HG03342 (cell line): ENCODE measurements around the gene SLC8A3.

Source experiments
- ATAC-seq: cut with Tn5 transposase; IDR thresholded peaks from one replicate; pipeline ENCODE4 v1.9.1; 2021; ENCODE audit warnings: mild to moderate bottlenecking, moderate library complexity; ENCODE audit not compliant: unreplicated experiment

The SLC8A3 gene

DNA sequence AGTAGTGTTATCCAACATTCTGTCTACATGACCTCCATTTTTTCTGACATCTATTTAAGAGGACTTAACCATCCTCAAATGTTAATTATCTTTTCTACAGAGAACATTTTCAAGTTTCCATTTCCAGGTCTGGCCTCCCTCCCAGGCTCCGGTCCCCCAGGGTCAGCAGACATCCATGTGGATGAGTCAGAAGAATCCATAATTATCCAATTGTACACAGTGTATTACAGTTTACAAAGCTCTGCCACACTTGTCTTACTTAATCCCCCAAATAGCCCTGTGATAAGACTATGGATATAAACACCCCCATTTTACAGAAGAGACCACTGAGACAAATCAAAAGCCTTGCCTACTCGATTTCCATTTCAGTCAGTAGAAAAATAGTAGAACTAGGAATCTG lies 65.0 kb downstream of the SLC8A3 start:
- ATAC-seq = no peak

GRCh38 chr14:70121521-70121920 lies 67.2 kb downstream of the SLC8A3 start:
- no peak for ATAC-seq

- no peak for ATAC-seq
Observed at GRCh38 chr14:70118064-70118463, 70.7 kb downstream of the SLC8A3 start.

- no peak for ATAC-seq
Observed at GRCh38 chr14:70116278-70116677, 72.5 kb downstream of the SLC8A3 start.

DNA sequence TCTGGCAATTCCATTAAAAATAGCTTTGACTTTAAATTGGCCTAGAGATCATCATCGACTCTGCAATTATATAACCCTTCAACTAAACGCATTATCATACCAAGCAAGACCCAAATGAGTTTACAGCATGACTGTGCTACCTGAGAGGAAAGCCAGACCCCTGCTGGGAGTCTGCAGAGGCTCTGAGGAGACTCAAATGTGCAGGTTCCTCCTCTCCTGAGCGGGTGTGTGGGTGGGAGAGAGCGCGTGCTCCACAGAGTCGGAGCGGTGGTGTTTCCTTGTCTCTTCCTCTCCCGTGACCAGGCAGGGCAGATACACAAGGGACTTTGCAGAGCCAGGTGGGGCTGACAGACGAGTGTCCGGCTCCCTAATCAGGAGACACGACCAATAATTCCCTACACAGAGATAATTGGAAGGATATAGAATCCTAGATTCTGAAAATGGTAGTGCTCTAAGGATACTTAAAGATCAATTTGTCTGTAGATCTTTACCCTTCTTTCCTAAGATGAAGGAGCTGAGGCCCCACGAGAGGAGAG lies 74.1 kb downstream of the SLC8A3 start:
- no peak for ATAC-seq

DNA sequence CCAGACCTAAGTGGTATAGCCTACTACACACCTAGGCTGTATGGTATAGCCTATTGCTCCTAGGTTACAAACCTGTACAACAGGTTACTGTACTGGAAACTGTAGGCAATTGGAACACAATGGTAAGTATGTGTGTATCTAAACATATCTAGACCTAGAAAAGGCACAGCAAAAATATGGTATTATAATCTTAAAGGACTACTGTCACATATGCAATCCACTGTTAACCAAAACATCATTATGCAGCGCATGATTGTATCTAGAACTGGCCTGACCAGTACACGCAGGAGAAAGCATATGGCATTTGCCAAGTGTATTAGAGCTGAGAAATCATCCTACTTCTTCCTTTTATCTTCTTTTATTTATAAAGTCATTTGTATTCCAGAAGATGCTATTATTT lies 75.5 kb downstream of the SLC8A3 start:
- no peak for ATAC-seq

DNA sequence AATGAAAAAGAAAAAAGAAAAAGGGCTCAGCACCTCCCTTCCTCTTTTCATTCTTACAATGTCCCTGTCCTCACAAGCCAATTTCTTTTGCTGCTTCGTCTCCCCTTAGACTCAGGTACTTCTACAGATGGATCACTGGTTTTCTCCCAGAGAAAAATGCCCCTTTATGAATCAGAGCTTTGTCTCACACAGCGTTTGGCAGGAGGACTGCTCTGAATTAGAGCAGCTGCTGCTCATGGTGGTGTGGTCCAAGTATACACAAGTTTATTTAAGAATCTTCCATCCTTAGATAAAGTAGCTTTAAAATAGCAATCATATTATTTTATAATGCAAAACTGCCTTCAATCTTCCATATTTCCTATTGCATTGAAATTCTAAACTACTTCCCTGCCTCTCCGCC lies 80.3 kb downstream of the SLC8A3 start:
- no peak for ATAC-seq

- ATAC-seq = no peak
Observed at GRCh38 chr14:70107309-70107708, 81.4 kb downstream of the SLC8A3 start.

GRCh38 chr14:70100071-70100470 lies 88.7 kb downstream of the SLC8A3 start:
- no peak for ATAC-seq

- no peak for ATAC-seq
Observed at GRCh38 chr14:70098250-70098809, 90.4 kb downstream of the SLC8A3 start.

DNA sequence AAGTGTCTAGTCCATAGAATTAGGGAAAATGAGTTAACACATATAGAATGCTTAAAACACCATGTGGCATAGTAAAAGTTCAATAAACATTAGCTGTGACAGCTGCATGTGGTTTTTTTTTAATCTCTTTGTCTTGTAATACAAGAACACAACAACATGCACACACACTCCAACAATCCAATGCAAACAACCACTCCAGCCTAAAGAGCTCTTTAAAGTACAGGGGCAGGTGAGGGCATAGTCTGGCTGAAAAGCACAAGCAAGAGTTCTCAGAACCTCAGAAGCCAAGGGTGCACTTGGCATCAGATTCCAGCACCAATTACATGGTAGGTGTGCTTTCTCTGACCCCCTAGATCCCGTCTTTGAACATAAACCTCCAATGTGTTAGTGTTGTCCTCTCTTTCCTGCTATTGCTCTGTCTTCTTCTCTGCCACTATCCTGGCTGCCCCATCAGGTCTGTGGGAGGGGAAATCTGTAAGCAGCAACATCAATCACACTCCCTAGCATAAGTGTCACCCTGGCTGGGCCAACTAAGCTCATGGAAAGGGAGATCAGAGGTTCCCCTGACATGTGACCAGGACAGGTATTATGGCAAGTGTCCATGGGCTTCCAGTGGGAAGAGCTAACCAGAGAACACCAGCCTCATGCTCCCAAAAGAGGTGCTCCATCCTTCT lies 91.0 kb downstream of the SLC8A3 start:
- no peak for ATAC-seq

DNA sequence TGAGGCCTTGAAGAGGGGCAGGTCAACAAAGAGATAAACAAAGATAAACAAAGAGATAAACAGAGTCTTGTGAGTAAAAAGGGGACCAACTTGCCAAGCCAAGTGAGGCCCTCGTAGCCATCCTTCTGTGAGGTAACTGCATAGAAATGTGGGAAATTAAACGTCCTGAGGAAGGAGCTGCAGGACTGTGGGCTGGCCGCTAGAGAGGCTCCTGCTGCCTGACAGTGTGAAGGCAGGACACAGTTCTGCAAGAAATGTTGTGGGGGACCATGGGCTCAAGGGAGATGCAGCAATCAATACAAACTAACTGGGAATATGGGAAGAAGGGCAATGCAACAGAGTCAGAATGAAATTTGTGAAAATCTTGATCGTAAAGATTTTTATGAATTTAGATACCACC lies 91.9 kb downstream of the SLC8A3 start:
- ATAC-seq = no peak

GRCh38 chr14:70094631-70095030 lies 94.1 kb downstream of the SLC8A3 start:
- ATAC-seq = no peak

GRCh38 chr14:70094106-70094505 lies 94.6 kb downstream of the SLC8A3 start:
- ATAC-seq = no peak

DNA sequence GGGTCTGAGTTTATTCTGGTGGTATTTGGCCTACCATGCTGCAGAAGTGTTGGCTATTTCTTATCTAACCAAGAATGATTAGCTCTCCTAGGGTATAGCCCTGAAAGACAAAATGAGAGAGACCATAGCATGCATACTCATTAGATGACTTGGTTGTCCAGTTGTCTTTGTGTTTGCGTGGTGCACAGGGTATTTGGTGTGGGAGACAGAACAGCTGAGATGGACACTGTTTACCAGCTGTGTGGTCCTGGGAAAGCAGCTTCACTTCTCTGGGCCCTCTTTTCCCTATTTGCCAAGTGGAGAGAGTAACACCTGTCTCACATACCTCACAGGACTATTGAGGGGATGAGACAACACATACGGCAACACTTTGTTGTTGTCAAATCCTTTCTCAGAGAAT lies 95.6 kb downstream of the SLC8A3 start:
- ATAC-seq = no peak

DNA sequence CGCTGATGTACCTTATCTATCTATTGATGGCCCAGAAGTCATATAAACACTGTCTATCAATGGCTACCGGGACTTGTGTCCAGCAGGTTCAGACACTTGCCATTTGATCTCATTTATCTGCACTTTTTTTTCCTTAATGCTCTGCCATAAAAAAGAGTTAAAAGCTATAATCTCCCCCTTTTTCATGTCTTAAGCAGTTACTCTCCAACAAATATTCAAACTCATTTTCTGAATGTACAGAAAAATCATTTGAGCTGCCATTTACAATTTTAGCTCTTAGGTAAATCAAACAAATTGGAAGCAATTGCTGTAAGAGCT lies 101.4 kb downstream of the SLC8A3 start:
- ATAC-seq = no peak

DNA sequence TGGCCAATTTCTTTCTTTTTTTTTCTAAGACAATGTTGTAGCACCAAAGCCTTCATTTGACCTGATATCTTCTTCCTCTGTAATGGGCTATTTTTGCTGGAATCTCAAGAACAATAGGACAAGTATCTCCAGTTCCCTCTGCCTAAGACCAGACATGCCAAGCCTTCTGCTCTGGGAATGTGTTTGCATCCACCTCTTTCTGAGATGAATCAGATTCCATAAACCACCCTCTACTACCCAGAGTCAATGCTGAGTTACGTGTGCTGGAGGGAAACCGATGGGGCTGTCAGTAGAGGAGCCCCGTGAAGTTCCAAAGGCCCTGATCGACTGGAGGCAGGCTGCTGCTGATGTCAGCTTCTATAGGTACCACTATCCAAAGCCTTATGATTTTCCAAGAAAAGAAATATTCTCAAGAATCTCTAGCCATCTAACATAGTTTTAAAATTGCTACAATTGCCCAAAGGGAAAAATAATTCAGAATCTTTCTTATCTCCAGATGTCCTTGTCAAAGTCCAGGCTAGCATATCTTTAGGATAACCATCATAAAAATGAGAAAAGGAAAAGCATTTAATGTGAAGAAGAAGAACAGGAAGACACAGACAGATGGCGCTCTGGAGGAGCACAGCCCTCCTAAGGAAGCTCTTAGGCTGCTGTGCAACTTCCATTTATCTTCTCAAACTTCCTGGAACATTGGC lies 101.9 kb downstream of the SLC8A3 start:
- no peak for ATAC-seq

DNA sequence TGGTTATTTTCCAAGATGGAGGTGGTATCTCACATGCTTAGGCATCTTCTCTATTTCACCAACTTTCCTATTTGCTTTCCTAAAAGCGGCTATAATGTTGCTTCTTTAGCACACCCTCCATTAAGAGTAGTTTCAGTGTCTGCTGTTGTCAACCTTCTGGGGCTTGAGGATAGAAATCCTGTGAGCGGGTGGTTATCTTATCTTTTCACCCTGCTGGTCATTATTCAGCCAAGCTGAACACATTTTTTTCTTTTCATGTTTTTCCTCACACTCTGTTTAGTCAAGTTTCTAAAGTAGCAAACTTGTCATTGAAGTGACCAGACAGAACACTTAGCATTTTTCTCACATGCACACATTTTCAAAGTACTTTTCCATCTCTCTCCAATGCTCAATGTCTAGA lies 104.5 kb downstream of the SLC8A3 start:
- ATAC-seq = no peak

GRCh38 chr14:70082394-70082793 lies 106.4 kb downstream of the SLC8A3 start:
- ATAC-seq = no peak

DNA sequence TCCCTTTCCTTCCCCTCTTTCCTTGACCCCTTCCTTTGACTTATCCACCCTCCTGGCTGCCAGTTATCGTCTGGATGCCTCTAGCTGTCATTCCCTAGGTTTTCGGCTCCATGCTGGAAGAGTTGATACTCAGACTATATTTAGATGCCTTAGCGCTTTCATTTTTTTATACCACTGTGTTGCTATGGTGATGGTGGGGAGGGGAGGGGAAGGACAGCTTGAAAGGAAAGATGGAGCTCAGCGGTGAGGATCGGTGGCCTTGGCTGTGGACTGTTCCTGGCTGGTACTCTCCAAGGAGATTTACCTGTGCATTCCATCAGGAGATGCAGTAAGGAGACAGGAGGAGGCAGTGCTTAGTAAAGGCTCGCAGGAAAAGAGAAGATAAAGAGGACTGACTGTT lies 108.7 kb downstream of the SLC8A3 start:
- ATAC-seq = no peak

DNA sequence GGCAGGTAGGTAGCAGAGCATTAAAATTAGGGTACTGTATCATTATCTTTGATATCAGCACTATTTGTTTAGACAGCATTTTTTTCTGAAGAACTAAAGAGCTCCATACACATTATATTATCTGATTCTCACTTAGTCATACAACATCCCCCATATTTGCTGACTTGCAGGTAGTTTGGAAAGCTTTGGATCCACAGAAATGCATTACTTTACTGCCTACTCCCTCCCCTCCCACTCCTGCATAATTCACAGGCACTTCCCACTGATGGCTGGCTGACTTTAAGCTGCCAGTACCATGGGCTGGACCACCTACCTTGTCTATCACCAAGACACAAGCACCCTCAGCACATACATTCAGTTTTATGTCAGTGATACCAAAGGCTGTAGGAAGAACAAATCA lies 110.4 kb downstream of the SLC8A3 start:
- ATAC-seq = no peak

DNA sequence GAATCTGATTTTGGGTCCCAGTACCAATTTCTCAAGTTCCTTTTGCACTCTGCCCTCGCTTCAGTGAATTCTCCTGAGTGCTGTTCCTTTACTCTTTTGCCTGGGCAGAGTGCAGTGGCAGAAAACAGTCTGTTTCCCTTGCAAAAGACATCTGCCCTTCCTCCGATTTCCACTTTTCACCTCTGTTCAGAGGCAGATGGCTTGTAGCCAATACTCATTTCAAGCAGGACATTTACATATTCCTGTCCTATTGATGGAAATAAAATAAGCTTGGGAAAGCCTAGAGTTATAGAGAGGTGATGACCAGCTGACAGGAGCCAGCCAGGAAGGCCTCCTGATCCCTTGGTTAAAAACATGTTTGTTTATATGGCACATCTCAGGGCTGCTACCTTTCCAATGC lies 111.0 kb downstream of the SLC8A3 start:
- ATAC-seq = no peak
